Psoas muscle (tissue), 8 donors: Measurements from ENCODE around the gene SERPINB13. TPM values are rescaled to one million over a fixed set of nuclear protein-coding genes. Genes with fewer than 3 reads are reported as not detected.

Experiments used
- ATAC-seq, 4 donors: fragments of 200-7000 bp; cut with Tn5 transposase; one replicate each; pipeline ENCODE4 v1.9.1; 2020; ENCODE audit warnings: moderate library complexity in 3 of 4, mild to moderate bottlenecking in 2 of 4
- DNase-seq, 2 donors: peaks; one replicate each; pipeline ENCODE4 v3.0.0-alpha.2; 2020
- H3K27ac ChIP-seq: fragments of 200-600 bp; one replicate; pipeline ENCODE4 v1.8.0; 2022
- H3K27me3 ChIP-seq, 3 donors: fragments of 200-600 bp in 1 of 3; one replicate each; pipeline versions ENCODE4 v1.6.1 to v1.8.0; 2013 to 2022; ENCODE audit warnings: low read length in 2 of 3, mild to moderate bottlenecking in 2 of 3, moderate library complexity in 1 of 3; ENCODE audit not compliant: insufficient read depth in 3 of 3
- H3K36me3 ChIP-seq, 2 donors: fragments of 200-600 bp in 1 of 2; one replicate each; pipeline versions ENCODE4 v1.6.1 to v1.8.0; 2013 to 2022; ENCODE audit warnings: low read depth in 1 of 2, mild to moderate bottlenecking in 1 of 2, moderate library complexity in 1 of 2; ENCODE audit not compliant: insufficient read depth in 1 of 2
- H3K4me1 ChIP-seq: fragments of 200-600 bp; one replicate; pipeline ENCODE4 v1.8.0; 2022
- H3K4me3 ChIP-seq: fragments of 200-600 bp; one replicate; pipeline ENCODE4 v1.8.0; 2022; ENCODE audit warnings: mild to moderate bottlenecking
- H3K9me3 ChIP-seq: fragments of 200-600 bp; one replicate; pipeline ENCODE4 v1.8.0; 2022
- CTCF ChIP-seq: fragments of 200-600 bp; IDR thresholded peaks from one replicate; pipeline ENCODE4 v1.8.0; 2022; ENCODE audit warnings: antibody characterized with exemption
- WGBS, 3 donors: extraction: QIAGEN DNeasy Blood & Tissue Kit; methylation state at CpG; one replicate each; pipeline versions ENCODE4 v1.1.6 to v1.1.7; 2013; 5-methylcytosine and 5-hydroxymethylcytosine counted together
- intact Hi-C, 2 donors: fragments of 100-400 bp; cut with DNase I; formaldehyde crosslinking; loops; one replicate each; pipeline versions ENCODE4 v1.11.0 to v1.14.2; 2022
- polyA plus RNA-seq, 3 donors: library from polyadenylated mRNA; stranded (reverse); fragments of 200-250 nt; gene quantifications; one replicate each; pipeline ENCODE4 v1.2.3, GENCODE V29; 2013
- total RNA-seq, 4 donors: library from RNA; stranded (reverse); fragmentation: NEBNext Ultra II Directional in 2 of 4; extraction: Animal tissue kit (Norgen Biotek cat#: 25700) in 2 of 4; gene quantifications; one replicate each; pipeline versions ENCODE4 v1.2.1 to v1.2.4, GENCODE V29; 2021 to 2023
- donor health status: healthy with polysubstance abuse.
- donor health status: DM: no; HTN: no; CAD: no; lungs with moderate emphysema.
- donor health status: Bipolar disorder and iron deficiency.
- donor health status: healthy.
- donor health status: DM: yes; HTN: yes; CAD: no.
- donor health status: DM: no; HTN: no; CAD: no.
- donor health status: DM: no; HTN: no; CAD: no.
- donor health status: DM: yes; HTN: yes; CAD: no.

Gene SERPINB13
- total and polyA plus RNA-seq, 7 donors = not detected

DNA sequence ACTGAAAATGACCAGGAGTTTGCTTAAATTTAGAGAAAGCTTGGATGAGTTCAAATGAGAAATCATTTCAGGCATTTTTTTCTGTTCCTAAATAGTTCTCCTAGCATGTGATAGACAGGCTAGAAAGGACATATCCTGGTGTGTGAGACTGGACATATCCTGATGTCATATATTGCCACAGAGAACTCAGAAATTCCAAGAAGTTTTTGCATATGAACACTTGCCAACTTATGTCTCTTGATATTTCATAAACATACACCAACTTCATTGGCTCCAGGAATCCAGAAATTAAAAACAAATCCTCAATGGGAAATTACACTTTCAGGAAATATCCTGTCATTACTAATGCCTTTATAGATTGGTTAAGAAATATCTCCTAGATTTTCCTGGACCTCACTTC, 59.8 kb downstream of the SERPINB13 start:
- Histone ChIP-seq H3K36me3 (no peaks in the 10 kb centered on the region), H3K9me3 (no peaks in the 10 kb centered on the region), H3K27ac (no peak overlapping the region), H3K4me1 (no peaks in the 10 kb centered on the region), H3K27me3 (no peaks in the 10 kb centered on the region), H3K4me3 (no peak overlapping the region)
- DNase-seq (no peak), ATAC-seq (no peak)
- intact Hi-C loops = no loop called here
- no peak for TF ChIP-seq CTCF

DNA sequence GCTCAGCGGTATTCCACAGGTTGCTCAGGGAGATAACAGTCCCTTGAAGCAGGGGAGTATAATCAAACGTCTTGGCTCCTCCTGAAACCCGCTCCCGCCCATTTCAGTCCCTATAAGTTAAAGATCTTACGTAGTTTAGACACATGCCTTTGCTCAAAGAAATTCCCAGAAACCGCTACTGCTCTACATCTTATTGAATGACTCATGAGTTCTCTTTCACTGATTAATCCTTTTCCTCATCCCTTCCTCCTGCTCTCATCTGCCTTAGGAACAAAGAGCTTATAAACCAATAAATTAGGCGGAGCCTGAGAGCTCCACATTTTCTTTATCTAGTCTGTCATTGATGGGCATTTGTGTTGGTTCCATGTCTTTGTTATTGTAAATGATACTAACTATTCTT, 61.1 kb downstream of the SERPINB13 start:
- ATAC-seq = no peak
- Histone ChIP-seq H3K9me3 (no peaks in the 10 kb centered on the region), H3K4me1 (no peaks in the 10 kb centered on the region), H3K36me3 (no peaks in the 10 kb centered on the region), H3K4me3 (no peak overlapping the region), H3K27me3 (no peaks in the 10 kb centered on the region), H3K27ac (no peak overlapping the region)
- no peak for DNase-seq
- 71 to 75% (median 74%) methylated on average over 7 of the region's 7 CpGs for WGBS, 3 donors
- intact Hi-C loops = no loop called here
- no peak for TF ChIP-seq CTCF

Other genes with a start within 250 kb of the SERPINB13 start
- 10 to 100 TPM; 17.6 to 33.0 (median 25.6) TPM for gene KDSR, start 220.1 kb upstream of the SERPINB13 start, total RNA-seq
- gene KDSR, start 220.1 kb upstream of the SERPINB13 start, polyA plus RNA-seq = 10 to 100 TPM; 10.4 to 23.9 (median 11.4) TPM
- 10 to 100 TPM; 17.7 to 24.8 (median 20.9) TPM for gene VPS4B, start 164.9 kb upstream of the SERPINB13 start, total RNA-seq
- gene VPS4B, start 164.9 kb upstream of the SERPINB13 start, polyA plus RNA-seq = 10 to 100 TPM in 1 of 3 donors, 1 to 10 TPM in 2; 8.4 to 17.9 (median 9.0) TPM
- not detected for gene SERPINB5, start 110.4 kb upstream of the SERPINB13 start, total RNA-seq
- under 1 TPM in 2 of 3 donors, not detected in 1; 0.03 TPM for gene SERPINB5, start 110.4 kb upstream of the SERPINB13 start, polyA plus RNA-seq
- gene SERPINB12, start 45.0 kb upstream of the SERPINB13 start, total RNA-seq = not detected
- not detected for gene SERPINB12, start 45.0 kb upstream of the SERPINB13 start, polyA plus RNA-seq
- gene SERPINB4, start 56.9 kb downstream of the SERPINB13 start, total RNA-seq = not detected
- gene SERPINB4, start 56.9 kb downstream of the SERPINB13 start, polyA plus RNA-seq = under 1 TPM in 1 of 3 donors, not detected in 2; 0.04 TPM
- gene SERPINB3, start 74.5 kb downstream of the SERPINB13 start, total RNA-seq = under 1 TPM in 1 of 4 donors, not detected in 3; 0.12 TPM
- under 1 TPM; 0.03 to 0.08 (median 0.06) TPM for gene SERPINB3, start 74.5 kb downstream of the SERPINB13 start, polyA plus RNA-seq
- gene SERPINB11, start 115.6 kb downstream of the SERPINB13 start, total RNA-seq = not detected
- gene SERPINB11, start 115.6 kb downstream of the SERPINB13 start, polyA plus RNA-seq = not detected
- not detected for gene SERPINB7, start 188.1 kb downstream of the SERPINB13 start, total RNA-seq
- not detected for gene SERPINB7, start 188.1 kb downstream of the SERPINB13 start, polyA plus RNA-seq